ENCODE results near the gene MARCKSL1. TPM values are rescaled to one million over a fixed set of nuclear protein-coding genes. Genes with fewer than 3 reads are reported as not detected.

MARCKSL1 gene
- total and polyA plus RNA-seq, 2 of the 13 experiments (the other 11 are each of a cell fraction or from before 2014, with no cell fraction given), result 81.9 to 155 TPM

DNA sequence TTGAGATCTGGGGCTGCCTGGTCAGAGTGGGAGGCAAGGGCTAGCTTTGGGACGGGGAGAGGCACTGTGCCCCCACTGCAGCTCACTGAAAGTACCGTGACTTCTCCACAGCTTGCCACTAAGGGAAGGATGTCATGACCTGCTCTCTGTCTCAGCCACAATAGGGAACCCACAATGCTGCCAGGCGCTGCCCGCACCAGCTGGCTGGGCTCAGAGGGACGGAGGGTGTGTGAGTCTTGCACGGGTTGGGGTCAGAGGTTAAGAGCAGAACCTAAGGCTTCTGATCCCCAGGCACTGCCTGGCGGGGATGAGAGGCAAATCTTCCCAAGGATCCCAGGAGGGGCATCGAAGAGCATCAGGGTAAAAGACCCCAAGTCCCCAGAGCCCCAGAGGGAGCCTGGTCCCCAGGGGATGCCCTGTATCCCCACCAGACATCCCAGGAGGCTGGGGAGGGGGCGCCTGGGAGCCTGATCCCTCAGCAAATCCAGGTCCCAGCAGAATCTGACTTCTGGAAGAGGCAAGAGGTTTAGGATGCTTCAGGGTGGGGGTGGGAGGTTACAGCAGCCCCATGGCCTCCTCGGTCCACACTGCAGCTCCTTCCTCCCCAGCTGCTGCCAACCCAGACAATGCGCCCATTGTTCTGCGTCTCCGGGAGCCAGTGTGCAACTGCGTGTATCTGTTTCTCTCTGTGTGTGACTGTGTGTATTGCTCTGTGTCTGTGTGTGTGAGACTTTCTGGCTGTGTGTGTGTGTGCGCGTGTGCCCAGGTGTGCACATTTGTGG lies 2.0 kb upstream of the MARCKSL1 start (continued):
- TF ChIP-seq, protein P1, sequence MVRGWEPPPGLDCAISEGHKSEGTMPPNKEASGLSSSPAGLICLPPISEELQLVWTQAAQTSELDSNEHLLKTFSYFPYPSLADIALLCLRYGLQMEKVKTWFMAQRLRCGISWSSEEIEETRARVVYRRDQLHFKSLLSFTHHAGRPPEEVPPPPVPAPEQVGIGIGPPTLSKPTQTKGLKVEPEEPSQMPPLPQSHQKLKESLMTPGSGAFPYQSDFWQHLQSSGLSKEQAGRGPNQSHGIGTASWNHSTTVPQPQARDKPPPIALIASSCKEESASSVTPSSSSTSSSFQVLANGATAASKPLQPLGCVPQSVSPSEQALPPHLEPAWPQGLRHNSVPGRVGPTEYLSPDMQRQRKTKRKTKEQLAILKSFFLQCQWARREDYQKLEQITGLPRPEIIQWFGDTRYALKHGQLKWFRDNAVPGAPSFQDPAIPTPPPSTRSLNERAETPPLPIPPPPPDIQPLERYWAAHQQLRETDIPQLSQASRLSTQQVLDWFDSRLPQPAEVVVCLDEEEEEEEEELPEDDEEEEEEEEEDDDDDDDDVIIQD (CRISPR knock-in tag; IDR thresholded peaks at IDR 0.05; ENCODE audit: low read depth), result 0 out of 2 replicates have a peak, but pooled peaks have one; percentile 10
- TF ChIP-seq, protein P2, sequence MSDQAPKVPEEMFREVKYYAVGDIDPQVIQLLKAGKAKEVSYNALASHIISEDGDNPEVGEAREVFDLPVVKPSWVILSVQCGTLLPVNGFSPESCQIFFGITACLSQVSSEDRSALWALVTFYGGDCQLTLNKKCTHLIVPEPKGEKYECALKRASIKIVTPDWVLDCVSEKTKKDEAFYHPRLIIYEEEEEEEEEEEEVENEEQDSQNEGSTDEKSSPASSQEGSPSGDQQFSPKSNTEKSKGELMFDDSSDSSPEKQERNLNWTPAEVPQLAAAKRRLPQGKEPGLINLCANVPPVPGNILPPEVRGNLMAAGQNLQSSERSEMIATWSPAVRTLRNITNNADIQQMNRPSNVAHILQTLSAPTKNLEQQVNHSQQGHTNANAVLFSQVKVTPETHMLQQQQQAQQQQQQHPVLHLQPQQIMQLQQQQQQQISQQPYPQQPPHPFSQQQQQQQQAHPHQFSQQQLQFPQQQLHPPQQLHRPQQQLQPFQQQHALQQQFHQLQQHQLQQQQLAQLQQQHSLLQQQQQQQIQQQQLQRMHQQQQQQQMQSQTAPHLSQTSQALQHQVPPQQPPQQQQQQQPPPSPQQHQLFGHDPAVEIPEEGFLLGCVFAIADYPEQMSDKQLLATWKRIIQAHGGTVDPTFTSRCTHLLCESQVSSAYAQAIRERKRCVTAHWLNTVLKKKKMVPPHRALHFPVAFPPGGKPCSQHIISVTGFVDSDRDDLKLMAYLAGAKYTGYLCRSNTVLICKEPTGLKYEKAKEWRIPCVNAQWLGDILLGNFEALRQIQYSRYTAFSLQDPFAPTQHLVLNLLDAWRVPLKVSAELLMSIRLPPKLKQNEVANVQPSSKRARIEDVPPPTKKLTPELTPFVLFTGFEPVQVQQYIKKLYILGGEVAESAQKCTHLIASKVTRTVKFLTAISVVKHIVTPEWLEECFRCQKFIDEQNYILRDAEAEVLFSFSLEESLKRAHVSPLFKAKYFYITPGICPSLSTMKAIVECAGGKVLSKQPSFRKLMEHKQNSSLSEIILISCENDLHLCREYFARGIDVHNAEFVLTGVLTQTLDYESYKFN (CRISPR knock-in tag; conservative IDR thresholded peaks at IDR 0.05), result peak; percentile 24; the same call in 1 of the 2 replicates
- TF ChIP-seq MAFK (conservative IDR thresholded peaks at IDR 0.05 in 1 of 2, IDR thresholded peaks at IDR 0.05 in 1 of 2; ENCODE audit: low read length in 2 of 2) (no peak), ZNF230 (CRISPR knock-in tag; IDR thresholded peaks at IDR 0.05) (peak; percentile 28; the same call in 1 of the 2 replicates), ZNF17 (CRISPR knock-in tag; IDR thresholded peaks at IDR 0.05) (no peak), SUZ12 (IDR thresholded peaks at IDR 0.05; ENCODE audit: low read depth, low read length) (no peak), ZNF44 (CRISPR knock-in tag; IDR thresholded peaks at IDR 0.05) (no peak), SOX6 (IDR thresholded peaks at IDR 0.05) (no peak), SOX6 (CRISPR knock-in tag; IDR thresholded peaks at IDR 0.05) (peak; percentile 80), MTF2 (CRISPR knock-in tag; IDR thresholded peaks at IDR 0.05; ENCODE audit: borderline replicate concordance) (0 out of 2 replicates have a peak, but pooled peaks have one; percentile 31), DNMT1 (CRISPR knock-in tag; IDR thresholded peaks at IDR 0.05) (no peak), SMAD3 (CRISPR knock-in tag; IDR thresholded peaks at IDR 0.05) (no peak), SOX5 (CRISPR knock-in tag; IDR thresholded peaks at IDR 0.05; ENCODE audit: borderline replicate concordance) (peak; percentile 80), ELF4 (CRISPR knock-in tag; IDR thresholded peaks at IDR 0.05; ENCODE audit: borderline replicate concordance) (no peak), CEBPB (IDR thresholded peaks at IDR 0.05; ENCODE audit: borderline replicate concordance, low read depth, low read length) (no peak), BCL6 (CRISPR knock-in tag; IDR thresholded peaks at IDR 0.05) (no peak)
- TF ChIP-seq, protein P3, sequence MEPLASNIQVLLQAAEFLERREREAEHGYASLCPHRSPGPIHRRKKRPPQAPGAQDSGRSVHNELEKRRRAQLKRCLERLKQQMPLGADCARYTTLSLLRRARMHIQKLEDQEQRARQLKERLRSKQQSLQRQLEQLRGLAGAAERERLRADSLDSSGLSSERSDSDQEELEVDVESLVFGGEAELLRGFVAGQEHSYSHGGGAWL (CRISPR knock-in tag; IDR thresholded peaks at IDR 0.05), result no peak
- TF ChIP-seq, protein P4, sequence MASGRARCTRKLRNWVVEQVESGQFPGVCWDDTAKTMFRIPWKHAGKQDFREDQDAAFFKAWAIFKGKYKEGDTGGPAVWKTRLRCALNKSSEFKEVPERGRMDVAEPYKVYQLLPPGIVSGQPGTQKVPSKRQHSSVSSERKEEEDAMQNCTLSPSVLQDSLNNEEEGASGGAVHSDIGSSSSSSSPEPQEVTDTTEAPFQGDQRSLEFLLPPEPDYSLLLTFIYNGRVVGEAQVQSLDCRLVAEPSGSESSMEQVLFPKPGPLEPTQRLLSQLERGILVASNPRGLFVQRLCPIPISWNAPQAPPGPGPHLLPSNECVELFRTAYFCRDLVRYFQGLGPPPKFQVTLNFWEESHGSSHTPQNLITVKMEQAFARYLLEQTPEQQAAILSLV (CRISPR knock-in tag; IDR thresholded peaks at IDR 0.05; ENCODE audit: borderline replicate concordance), result no peak
- TF ChIP-seq, protein P5, sequence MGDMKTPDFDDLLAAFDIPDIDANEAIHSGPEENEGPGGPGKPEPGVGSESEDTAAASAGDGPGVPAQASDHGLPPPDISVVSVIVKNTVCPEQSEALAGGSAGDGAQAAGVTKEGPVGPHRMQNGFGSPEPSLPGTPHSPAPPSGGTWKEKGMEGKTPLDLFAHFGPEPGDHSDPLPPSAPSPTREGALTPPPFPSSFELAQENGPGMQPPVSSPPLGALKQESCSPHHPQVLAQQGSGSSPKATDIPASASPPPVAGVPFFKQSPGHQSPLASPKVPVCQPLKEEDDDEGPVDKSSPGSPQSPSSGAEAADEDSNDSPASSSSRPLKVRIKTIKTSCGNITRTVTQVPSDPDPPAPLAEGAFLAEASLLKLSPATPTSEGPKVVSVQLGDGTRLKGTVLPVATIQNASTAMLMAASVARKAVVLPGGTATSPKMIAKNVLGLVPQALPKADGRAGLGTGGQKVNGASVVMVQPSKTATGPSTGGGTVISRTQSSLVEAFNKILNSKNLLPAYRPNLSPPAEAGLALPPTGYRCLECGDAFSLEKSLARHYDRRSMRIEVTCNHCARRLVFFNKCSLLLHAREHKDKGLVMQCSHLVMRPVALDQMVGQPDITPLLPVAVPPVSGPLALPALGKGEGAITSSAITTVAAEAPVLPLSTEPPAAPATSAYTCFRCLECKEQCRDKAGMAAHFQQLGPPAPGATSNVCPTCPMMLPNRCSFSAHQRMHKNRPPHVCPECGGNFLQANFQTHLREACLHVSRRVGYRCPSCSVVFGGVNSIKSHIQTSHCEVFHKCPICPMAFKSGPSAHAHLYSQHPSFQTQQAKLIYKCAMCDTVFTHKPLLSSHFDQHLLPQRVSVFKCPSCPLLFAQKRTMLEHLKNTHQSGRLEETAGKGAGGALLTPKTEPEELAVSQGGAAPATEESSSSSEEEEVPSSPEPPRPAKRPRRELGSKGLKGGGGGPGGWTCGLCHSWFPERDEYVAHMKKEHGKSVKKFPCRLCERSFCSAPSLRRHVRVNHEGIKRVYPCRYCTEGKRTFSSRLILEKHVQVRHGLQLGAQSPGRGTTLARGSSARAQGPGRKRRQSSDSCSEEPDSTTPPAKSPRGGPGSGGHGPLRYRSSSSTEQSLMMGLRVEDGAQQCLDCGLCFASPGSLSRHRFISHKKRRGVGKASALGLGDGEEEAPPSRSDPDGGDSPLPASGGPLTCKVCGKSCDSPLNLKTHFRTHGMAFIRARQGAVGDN (CRISPR knock-in tag; IDR thresholded peaks at IDR 0.05), result peak; percentile 57

Data from HepG2 (cell line).